Measurements from ENCODE around the gene PGBD5. TPM values are rescaled to one million over a fixed set of nuclear protein-coding genes. Genes with fewer than 3 reads are reported as not detected.

The PGBD5 gene
- total RNA-seq, 2 donors from 2014 or later, result 2.6 to 4.3 TPM

- H3K27me3 ChIP-seq, result no peaks in the 10 kb centered on the region
- H3K4me1 ChIP-seq, result no peaks in the 10 kb centered on the region
- no peak for TF ChIP-seq CTCF (IDR thresholded peaks at IDR 0.05)
- TF ChIP-seq POLR2A (IDR thresholded peaks at IDR 0.05), result no peak
- H3K27ac ChIP-seq, result no peak overlapping the region
- WGBS, 2 donors, result 79 to 84% methylated on average over 8 of the region's 9 CpGs
- no peaks in the 10 kb centered on the region for H3K36me3 ChIP-seq (replicated peaks in 1 of 2; ENCODE audit: insufficient read depth in 1 of 2, low read depth in 2 of 2)
- no peak for DNase-seq
- no peak for ATAC-seq
- intact Hi-C loops (cut with DNase I), result no loop called here
- H3K9me3 ChIP-seq, result no peaks in the 10 kb centered on the region
- no peak overlapping the region for H3K4me3 ChIP-seq
These were observed 33.6 kb downstream of the PGBD5 start for GRCh38 chr1:230392536-230392909.

- no peak overlapping the region for H3K4me3 ChIP-seq
- ATAC-seq (no peak), DNase-seq (no peak)
- intact Hi-C loops (cut with DNase I), result no loop called here
- WGBS, 2 donors, result 75 to 76% methylated on average over 19 to 20 of the region's 20 CpGs
- H3K27me3 ChIP-seq, result no peaks in the 10 kb centered on the region
- no peaks in the 10 kb centered on the region for H3K4me1 ChIP-seq
- no peak overlapping the region for H3K27ac ChIP-seq
- H3K9me3 ChIP-seq, result no peaks in the 10 kb centered on the region
- H3K36me3 ChIP-seq (replicated peaks in 1 of 2; ENCODE audit: insufficient read depth in 1 of 2, low read depth in 2 of 2), result no peaks in the 10 kb centered on the region
- TF ChIP-seq CTCF (IDR thresholded peaks at IDR 0.05), result no peak
- no peak for TF ChIP-seq POLR2A (IDR thresholded peaks at IDR 0.05)
These were observed 34.2 kb downstream of the PGBD5 start for GRCh38 chr1:230391776-230392535.

- Histone ChIP-seq H3K9me3 (no peaks in the 10 kb centered on the region), H3K4me3 (no peak overlapping the region), H3K4me1 (no peaks in the 10 kb centered on the region), H3K27me3 (no peaks in the 10 kb centered on the region), H3K36me3 (replicated peaks in 1 of 2; ENCODE audit: insufficient read depth in 1 of 2, low read depth in 2 of 2) (no peaks in the 10 kb centered on the region), H3K27ac (no peak overlapping the region)
- TF ChIP-seq POLR2A (IDR thresholded peaks at IDR 0.05) (no peak), CTCF (IDR thresholded peaks at IDR 0.05) (no peak)
- DNase-seq, result no peak
- intact Hi-C loops (cut with DNase I), result no loop called here
- ATAC-seq, result no peak
- 83 to 100% methylated on average over 2 of the region's 2 CpGs for WGBS, 2 donors
These were observed 35.8 kb downstream of the PGBD5 start for GRCh38 chr1:230390371-230390770.

- no peak for ATAC-seq
- H3K36me3 ChIP-seq (replicated peaks in 1 of 2; ENCODE audit: insufficient read depth in 1 of 2, low read depth in 2 of 2), result no peaks in the 10 kb centered on the region
- H3K27ac ChIP-seq, result no peak overlapping the region
- WGBS, 2 donors, result 97% methylated on average over 12 of the region's 12 CpGs
- no peaks in the 10 kb centered on the region for H3K9me3 ChIP-seq
- H3K4me3 ChIP-seq, result no peak overlapping the region
- intact Hi-C loops (cut with DNase I), result no loop called here
- DNase-seq, result no peak
- H3K27me3 ChIP-seq, result no peaks in the 10 kb centered on the region
- no peaks in the 10 kb centered on the region for H3K4me1 ChIP-seq
- TF ChIP-seq CTCF (IDR thresholded peaks at IDR 0.05), result no peak
- no peak for TF ChIP-seq POLR2A (IDR thresholded peaks at IDR 0.05)
These were observed 38.3 kb downstream of the PGBD5 start for GRCh38 chr1:230387876-230388275.

GRCh38 chr1:230387296-230387695 is 38.8 kb downstream of the PGBD5 start:
- Histone ChIP-seq H3K27ac (no peak overlapping the region), H3K4me1 (peaks cover 3% of the 10 kb centered on the region), H3K27me3 (no peaks in the 10 kb centered on the region), H3K4me3 (no peak overlapping the region), H3K36me3 (replicated peaks in 1 of 2; ENCODE audit: insufficient read depth in 1 of 2, low read depth in 2 of 2) (no peaks in the 10 kb centered on the region), H3K9me3 (no peaks in the 10 kb centered on the region)
- intact Hi-C loops (cut with DNase I), result no loop called here
- WGBS, 2 donors, result 90 to 100% methylated on average over 2 of the region's 2 CpGs
- no peak for DNase-seq
- TF ChIP-seq CTCF (IDR thresholded peaks at IDR 0.05), result no peak
- TF ChIP-seq POLR2A (IDR thresholded peaks at IDR 0.05), result no peak
- ATAC-seq, result no peak
